Effector CD8-positive, alpha-beta T cell (primary cell): ENCODE results near the gene VPS4A.
A peak's percentile ranks its signal among the peaks of the same experiment; 100 is the strongest.
"Not testable (repeated sequence)": the region's sequence is repeated elsewhere in the genome, so short reads cannot be mapped to it uniquely, and the experiment has no call there.

Experiments used
- DNase-seq: peaks from one replicate; lab custom pipeline; 2025; lab: John Stamatoyannopoulos, UW

The VPS4A gene

DNA sequence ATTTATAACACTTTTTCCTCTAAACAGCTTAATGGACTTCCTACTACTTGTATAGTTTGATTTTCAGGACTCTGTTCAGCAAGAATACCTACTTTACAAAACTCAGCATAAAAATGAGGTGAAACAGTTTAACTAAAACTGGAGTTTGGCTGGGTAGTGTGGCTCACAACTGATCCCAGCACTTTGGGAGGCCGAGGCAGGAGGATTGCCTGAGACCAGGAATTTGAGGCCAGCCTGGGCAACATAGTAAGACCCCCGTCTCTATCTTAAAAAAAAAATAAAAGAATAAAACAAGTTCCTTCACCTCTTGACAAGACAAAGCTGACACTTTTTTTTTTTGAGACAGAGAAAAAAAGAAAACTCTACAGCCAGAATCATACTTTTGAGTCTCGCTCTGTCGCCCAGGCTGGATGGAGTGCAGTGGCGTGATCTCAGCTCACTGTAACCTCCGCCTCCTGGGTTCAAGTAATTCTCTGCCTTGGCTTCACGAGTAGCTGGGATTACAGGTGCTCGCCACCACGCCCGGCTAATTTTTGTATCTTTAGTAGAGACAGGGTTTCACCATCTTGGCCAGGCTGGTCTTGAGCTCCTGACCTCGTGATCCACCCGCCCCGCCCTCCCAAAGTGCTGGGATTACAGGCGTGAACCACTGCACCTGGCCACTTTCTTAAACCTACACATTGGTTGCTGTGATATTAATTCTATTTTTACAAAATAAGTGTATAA, 16.6 kb downstream of the VPS4A start:
- no peak for DNase-seq

DNA sequence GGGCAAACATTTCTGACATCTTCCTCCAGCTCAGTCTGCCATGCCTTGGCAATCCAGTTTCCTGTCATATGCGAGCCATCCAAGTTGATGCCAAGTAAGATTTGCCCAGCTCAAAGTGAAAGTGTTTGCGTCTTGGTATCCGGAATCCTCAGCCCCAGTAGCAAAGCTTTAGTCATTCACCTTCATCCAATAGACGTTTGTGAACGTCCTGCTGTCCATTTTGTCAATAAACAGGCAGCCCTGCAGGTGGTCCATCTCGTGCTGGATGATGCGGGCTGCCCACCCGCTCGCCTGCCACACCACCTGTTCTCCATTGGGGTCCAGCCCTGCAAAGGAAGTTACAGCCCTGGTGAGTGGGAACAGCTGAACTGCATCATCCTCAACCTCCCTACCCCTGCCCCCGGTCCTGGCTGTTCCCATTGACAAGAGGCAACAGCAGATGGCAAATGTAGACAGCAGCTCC, 17.7 kb downstream of the VPS4A start:
- no peak for DNase-seq

DNA sequence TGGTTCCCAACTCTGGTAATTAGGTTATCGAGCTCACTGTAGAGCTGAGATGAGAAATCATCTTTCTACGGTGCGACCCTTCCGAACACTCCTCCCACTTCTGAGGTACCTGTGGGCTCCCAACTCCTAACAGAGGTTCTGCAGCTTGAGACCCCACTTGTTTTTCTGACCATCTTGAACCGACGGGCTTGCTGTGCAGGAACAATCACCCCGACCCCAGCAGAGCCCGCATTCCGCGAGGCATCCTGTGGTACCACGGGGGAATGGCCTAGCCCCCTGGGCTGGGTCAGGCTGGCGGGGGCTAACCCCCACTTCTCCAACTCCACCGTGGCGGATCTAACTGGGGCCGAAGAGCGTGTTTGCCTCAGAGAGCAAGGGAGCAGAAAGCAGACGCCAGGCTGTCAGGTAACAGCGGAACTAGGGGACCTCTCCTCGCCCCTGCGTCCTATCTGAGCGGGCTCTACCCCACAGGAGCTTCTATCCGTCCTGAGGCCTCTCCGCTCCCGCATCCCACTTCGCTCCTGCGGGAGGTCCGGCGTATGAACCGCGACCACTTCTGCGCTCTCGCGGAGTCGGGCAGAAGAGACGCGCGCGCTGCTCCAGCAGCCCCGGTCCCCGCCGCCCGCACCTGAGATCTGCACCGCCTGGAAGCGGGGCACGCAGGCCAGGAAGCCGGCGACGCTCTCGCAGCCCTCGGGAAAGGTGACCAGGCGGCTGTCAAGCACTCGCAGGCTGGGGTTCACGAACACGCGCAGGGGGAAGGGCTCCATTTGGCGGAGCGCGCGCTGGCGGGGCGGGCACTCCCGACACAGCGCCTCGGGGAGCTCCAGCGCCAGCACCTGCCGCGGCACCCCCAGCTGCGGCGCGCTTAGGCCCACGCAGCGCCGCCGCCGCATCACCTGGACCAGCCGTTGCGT, 18.5 kb downstream of the VPS4A start:
- no peak for DNase-seq

DNA sequence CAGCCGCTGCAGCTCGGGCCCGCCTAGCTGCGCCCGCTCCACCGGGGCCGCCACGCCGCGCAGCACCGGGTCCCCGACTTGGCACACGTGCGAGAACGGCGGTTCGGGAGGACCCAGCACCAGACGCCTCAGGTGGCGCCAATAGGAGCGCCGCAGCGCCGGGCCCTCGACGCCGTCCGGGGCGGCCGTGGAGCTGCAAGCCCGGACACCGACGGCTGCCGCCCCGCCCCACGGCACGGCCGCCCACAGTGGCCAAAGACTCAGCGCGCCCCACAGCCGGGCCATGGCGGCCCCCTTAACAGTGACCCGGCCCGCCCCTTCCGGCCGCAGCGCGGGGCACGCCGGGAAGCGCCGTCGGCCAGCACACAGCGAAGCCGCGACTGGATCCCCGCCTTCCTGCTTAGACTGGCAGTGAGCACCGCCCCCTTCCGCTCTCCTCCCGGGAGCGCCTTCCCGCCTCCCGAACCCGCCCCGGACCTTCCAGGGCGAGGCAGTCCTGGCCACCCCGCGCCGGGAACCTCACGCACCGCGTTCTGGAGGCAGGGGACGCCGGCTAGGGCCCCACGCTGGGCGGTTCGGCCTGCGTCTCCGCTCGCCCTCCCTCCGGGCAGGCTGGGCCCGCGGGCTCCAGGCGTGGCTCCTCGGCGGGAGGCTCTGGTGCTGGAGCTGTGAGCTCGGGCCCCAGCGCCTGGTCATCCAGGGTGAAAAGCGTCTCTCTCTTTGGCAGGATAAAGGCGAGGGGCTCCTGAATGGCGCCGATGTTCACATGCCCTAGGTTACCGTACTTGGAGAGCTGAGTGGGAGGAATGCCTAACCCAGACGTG, 19.3 kb downstream of the VPS4A start, which contains the start of gene PDF:
Gene PDF (minus strand): TSS at position 303 of the 824 bp plus-strand sequence. CDS start 18 bp downstream, at position 285.
- peak; percentile 76 for DNase-seq

DNA sequence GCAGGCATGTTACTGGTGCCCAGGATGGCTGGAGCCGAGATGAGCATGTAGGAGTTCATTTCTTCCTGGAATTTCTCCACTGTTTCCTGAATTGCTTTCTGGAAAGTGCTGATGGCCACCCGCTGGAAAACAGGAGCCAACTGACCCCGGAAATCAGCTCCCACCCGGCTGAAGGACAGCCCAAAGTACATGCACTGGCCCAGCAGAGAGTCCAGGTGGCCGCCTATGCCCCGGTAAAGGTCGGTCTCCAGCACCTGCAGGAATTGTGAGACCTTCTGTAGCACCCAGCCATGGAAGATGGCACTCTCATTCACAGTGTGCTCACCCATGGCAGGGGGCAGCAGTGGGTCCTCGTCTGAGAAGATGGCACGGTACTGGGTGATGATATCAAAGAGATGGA, 23.5 kb downstream of the VPS4A start:
- no peak for DNase-seq

DNA sequence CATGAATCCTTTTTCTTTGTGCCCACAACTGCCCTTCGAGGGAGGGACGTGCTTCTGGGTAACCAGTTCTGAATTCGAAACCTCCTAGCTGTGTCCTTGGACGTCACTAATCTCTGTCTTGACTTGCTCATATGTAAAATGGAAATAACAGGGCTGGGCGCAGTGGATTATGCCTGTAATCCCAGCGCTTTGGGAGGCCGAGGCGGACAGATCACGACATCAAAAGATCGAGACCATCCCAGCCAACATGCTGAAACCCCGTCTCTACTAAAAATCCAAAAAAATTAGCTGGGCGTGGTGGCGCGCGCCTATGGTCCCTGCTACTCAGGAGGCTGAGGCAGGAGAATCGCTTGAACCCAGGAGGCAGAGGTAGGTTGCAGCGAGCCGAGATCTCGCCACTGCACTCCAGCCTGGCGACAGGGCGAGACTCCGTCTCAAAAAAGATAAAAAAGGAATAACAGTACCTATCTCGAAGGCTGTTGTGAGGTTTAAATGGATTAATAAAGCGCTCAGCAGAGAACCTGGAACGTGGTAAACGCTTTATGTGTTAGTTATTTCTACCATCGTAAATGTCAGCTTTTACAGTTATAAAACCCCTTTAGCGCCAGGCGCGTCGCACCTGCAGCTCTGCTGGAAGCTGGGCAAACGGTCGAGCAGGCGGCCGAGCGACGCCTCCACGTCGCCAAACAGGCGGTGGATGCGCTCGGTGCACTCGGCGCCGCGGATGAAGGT, 27.6 kb downstream of the VPS4A start:
- DNase-seq: no peak

- peak; percentile 81 for DNase-seq
These were observed 28.3 kb downstream of the VPS4A start, which contains the start of the genes COG8 and NIP7 for GRCh38 chr16:69339289-69340094. Gene COG8, minus strand, starts transcription at chr16:69339564. Its CDS starts 12 bp downstream, at chr16:69339552. Gene NIP7, plus strand, starts transcription at chr16:69339772. Its CDS starts 58 bp downstream, at chr16:69339830.

- no peak for DNase-seq
These were observed 29.0 kb downstream of the VPS4A start for GRCh38 chr16:69340095-69340644.

GRCh38 chr16:69344171-69344570, 33.0 kb downstream of the VPS4A start:
- DNase-seq: no peak

DNA sequence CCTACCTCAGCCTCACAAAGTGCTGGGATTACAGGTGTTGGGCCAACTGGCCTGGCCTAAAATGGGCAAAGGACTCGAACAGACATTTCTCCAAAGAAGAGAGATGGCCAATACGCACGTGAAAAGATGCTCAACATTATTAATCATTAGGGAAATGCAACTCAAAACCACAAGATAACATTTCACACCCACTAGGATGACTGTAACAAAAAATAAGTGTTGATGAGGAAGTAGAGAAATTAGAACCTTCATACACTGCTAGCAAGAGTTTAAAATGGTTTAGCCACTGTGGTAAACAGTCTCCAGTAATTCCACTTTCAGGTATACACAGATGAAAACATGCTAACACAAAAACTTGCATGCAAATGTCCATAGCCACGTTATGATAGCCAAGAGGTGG, 34.8 kb downstream of the VPS4A start:
- DNase-seq: no peak

DNA sequence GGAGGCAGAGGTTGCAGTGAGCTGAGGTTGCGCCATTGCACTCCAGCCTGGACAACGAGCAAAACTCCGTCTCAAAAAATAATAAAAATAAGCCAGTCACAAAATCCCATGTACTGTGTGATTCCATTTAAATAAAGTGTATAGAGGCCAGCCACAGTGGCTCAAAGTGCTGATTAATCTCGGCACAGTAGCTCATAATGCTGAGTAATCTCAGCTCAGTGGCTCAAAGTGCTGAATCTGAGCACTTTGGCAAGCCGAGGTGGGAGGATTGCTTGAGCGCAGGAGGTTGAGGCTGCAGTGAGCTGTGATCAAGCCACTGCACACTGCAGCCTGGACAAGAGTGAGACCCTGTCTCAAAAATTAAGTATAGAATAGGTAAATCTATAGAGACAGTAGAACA, 35.5 kb downstream of the VPS4A start:
- DNase-seq: no peak

DNA sequence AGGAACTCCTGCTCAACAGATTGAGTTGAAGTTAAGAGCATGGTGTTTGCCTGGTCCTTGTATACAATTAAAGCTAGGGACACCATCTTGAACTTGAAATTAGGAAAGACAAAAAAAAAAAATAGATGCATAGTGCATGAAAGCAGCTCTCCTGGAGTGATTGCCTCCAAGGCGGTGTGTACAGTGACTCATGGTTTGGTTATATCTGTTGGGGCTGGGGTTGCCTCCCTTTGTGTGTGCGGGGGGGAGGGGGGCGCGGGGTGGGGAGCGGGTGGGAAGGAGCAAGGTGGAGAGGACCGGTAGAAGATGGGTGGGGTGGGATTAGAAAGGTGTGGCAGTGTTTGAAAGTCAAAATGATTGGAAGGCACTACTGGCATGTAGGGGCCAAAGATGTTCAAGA, 37.1 kb downstream of the VPS4A start:
- no peak for DNase-seq

- no peak for DNase-seq
These were observed 38.4 kb downstream of the VPS4A start for GRCh38 chr16:69349536-69349935.

DNA sequence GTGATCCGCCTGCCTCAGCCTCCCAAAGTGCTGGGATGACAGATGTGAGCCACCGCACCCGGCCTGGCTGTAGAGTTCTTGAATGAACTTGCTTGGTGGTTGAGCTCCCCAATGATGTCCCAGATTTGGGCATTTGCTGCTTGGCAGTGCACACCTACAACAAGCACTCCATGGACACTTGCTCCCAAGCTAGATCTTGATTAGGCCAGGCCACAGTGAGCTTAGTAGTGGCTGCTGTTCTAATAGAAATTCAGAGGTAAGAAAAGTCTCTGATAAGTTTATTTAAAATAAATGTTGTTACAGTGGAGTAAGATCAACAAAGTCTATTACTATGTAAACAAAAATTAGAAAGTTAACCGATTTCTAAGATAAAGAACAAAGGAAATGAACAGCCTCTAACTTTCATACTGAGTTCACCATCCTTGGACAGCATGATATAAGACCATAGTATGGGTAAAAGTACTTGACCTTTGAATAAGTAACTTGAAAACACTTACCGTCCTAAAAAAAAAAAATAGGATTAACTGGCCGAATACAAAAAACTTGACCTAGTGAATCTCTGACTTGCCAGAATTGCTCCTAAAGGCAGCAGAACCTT, 39.5 kb downstream of the VPS4A start:
- DNase-seq: no peak

GRCh38 chr16:69351309-69352027, 40.3 kb downstream of the VPS4A start, which contains the start of gene TMED6:
Gene TMED6, minus strand, starts transcription at chr16:69351786. Its CDS starts 33 bp downstream, at chr16:69351753.
- no peak for DNase-seq

DNA sequence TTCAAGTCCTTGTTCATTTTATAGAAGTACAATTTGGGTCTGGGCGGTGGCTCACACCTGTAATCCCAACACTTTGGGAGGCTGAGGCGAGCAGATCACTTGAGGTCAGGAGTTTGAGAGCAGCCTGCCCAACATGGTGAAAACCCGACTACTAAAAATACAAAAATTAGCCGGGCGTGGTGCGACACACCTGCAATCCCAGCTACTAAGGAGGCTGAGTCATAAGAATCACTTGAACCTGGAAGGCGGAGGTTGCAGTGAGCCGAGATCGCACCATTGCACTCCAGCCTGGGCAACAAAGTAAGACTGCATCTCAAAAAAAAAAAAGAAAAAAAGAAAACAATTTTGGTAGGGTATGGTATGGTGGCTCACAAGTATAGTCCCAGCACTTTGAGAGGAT, 48.9 kb downstream of the VPS4A start:
- DNase-seq: not testable (repeated sequence)

GRCh38 chr16:69363281-69363717, 52.1 kb downstream of the VPS4A start:
- DNase-seq: no peak

GRCh38 chr16:69364088-69364487, 52.9 kb downstream of the VPS4A start:
- no peak for DNase-seq

DNA sequence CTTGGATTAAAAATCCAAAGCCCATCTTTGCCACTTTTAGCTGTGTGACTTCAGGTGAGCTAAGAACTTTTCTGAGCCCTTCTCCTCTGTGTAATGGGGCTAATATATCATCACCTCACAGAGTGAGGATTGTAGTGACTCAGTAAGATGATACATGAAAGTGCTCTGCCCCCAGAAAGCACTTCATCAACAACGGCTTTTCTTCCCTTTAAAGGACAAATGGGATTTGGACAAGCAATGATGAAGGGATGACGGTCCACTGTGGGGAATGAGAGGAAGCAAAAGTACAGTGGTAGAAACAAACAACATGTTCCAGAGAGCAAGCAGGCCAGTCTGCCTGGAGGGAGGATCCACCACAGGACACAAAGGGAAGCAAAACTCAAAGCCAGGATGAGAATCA, 54.8 kb downstream of the VPS4A start:
- DNase-seq: no peak
